ENCODE measurements around the gene FOXJ1. TPM values are rescaled to one million over a fixed set of nuclear protein-coding genes. Genes with fewer than 3 reads are reported as not detected.
A peak's percentile ranks its signal among the peaks of the same experiment; 100 is the strongest.

The FOXJ1 gene
- total RNA-seq, 8 experiments from 2014 or later: 0.41 to 83.2 (median 3.0) TPM

- H3K4me1 ChIP-seq (replicated peaks in 1 of 2): peaks cover 15 to 21% of the 10 kb centered on the region in 2 donors
- H3K27ac ChIP-seq: no peak overlapping the region
- no peak overlapping the region for H3K4me3 ChIP-seq
- no peak for ATAC-seq (replicated peaks in 6 of 8)
- 60 to 100% (median 83%) methylated on average over 1 to 8 of the region's 22 CpGs; no CpG with 5 or more reads in 3 of the 10 experiments for WGBS, 10 experiments
- in situ Hi-C loops (cut with MboI; ENCODE audit: low pct_unique_long_range_greater_than_20kb in 2 of 9, low sequenced_read_pairs in 9 of 9, unreplicated experiment in 9 of 9): no loop called here
These were observed 5.2 kb upstream of the FOXJ1 start for GRCh38 chr17:76146053-76146851.

GRCh38 chr17:76145231-76146052, 4.4 kb upstream of the FOXJ1 start:
- WGBS, 10 experiments: 33 to 100% (median 75%) methylated on average over 2 to 15 of the region's 25 CpGs; no CpG with 5 or more reads in 2 of the 10 experiments
- no peak overlapping the region for H3K4me3 ChIP-seq
- peaks cover 21 to 23% of the 10 kb centered on the region in 2 donors for H3K4me1 ChIP-seq (replicated peaks in 1 of 2)
- H3K27ac ChIP-seq: no peak overlapping the region
- ATAC-seq (replicated peaks in 6 of 8): no peak
- in situ Hi-C loops (cut with MboI; ENCODE audit: low pct_unique_long_range_greater_than_20kb in 2 of 9, low sequenced_read_pairs in 9 of 9, unreplicated experiment in 9 of 9): no loop called here

- no peak overlapping the region for H3K4me3 ChIP-seq
- 71 to 100% (median 92%) methylated on average over 1 to 4 of the region's 6 CpGs; no CpG with 5 or more reads in 6 of the 10 experiments for WGBS, 10 experiments
- H3K4me1 ChIP-seq (replicated peaks in 1 of 2): peaks cover 42 to 46% of the 10 kb centered on the region in 2 donors
- in situ Hi-C loops (cut with MboI; ENCODE audit: low pct_unique_long_range_greater_than_20kb in 2 of 9, low sequenced_read_pairs in 9 of 9, unreplicated experiment in 9 of 9): no loop called here
- no peak for ATAC-seq (replicated peaks in 6 of 8)
- no peak overlapping the region for H3K27ac ChIP-seq
These were observed 1.6 kb upstream of the FOXJ1 start for GRCh38 chr17:76142585-76143041.

DNA sequence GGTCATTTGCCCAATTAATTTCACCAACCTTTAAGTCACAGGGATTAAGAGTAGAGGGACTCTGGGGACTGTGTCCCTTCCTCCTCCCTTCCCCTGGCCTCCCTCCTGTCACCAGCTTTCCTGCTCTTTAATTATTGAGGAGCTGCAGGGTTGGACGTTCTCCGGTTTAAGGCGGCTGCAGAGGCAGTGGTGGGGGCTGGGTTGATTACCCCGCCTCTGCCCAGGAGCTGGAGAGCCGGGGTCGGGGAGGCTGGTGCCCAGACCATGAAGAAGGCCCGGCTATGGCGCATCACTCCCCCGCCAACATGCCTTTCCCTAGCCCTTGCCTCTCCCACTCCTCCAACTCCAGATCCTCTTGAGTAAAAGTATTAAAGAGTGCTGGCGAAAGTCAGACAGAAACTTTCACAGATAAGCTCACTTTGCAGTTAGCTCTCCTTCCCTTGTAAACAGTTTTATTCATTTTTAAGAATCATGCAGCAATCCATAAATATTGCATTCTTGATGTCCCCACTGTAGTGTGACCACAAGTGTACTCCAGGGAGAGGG, 1.1 kb upstream of the FOXJ1 start:
- Histone ChIP-seq H3K4me1 (replicated peaks in 1 of 2) (peaks cover 46 to 51% of the 10 kb centered on the region in 2 donors), H3K27ac (peak overlapping the region in 1 of 2 donors; percentile 72), H3K4me3 (peak overlapping the region in 1 of 5 donors; percentile 37)
- in situ Hi-C loops (cut with MboI; ENCODE audit: low pct_unique_long_range_greater_than_20kb in 2 of 9, low sequenced_read_pairs in 9 of 9, unreplicated experiment in 9 of 9): no loop called here
- 0 to 20% methylated on average over 2 of the region's 10 CpGs; no CpG with 5 or more reads in 8 of the 10 experiments for WGBS, 10 experiments
- ATAC-seq (replicated peaks in 6 of 8): peak in 3 of 8 experiments; percentile 3 to 11 (median 8)

DNA sequence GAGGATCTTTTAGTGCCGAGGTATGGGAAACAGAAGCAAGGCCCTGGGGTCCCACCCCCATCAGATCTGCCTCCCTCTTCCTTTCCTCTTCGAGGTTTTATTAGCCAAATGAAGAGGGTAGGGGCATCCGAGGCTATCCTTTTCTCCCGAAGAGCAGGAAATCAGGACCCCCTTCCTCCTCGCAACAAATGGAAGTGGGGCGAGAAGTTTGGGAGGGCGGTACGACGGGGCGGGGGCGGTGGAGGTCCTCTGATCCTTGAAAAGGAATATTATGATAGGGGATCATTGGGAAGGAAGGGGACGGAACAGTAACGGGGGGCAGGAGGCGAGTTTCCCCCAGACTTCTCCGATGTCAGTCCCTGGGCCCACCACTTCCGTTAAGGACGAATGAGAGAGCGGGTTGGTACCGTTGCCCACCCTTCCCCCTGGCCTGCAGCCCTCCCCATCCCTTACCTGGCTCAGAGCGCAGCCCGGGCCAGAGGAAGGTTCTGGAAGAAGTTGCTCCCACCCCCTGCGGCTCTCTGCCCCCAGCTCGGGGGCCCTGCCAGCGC, 309 bp downstream of the FOXJ1 start:
- peaks cover 52 to 61% of the 10 kb centered on the region in 2 donors for H3K4me1 ChIP-seq (replicated peaks in 1 of 2)
- ATAC-seq (replicated peaks in 6 of 8): peak in 3 of 8 experiments; percentile 0 to 26 (median 3)
- WGBS, 10 experiments: 12% methylated on average over 3 of the region's 24 CpGs; no CpG with 5 or more reads in 9 of the 10 experiments

DNA sequence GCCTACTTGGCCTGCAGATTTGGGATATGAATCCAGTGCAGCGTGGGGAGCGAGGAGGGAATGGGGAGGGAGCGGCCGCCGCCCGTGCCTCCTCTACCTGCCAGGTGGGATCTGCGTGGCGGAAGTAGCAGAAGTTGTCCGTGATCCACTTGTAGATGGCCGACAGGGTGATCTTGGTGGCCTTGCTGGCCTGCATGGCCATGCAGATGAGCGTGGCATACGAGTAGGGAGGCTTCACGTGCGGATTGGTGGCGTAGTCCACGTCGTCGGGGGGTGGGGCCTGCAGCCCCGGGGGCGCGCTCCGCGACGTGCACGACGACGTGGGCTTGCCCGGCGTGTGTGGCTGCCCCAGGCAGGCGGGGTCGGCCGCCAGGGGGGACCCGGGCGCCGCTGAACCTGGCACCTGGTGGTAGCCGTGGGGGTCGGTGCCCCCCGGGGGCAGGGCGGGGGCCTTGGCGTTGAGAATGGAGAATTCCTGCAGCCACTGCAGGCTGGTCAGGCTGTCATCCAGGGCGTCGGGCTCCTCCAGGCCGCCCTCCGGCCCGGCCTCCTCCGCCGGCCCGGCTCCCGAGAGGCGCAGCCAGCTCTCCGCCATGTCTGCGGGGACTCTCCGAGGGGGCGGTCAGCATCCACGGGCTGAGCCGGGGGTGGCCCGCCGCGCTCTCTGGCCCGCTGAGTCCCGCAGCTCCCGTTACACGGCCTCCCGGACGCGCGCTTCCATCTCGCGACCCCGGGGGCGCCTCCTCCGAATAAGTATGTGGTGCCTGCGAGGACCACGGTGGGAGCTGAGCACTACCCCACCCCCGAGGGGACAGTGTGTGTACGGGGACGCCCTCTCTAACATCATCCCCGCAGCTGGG, 1.0 kb downstream of the FOXJ1 start:
- 13 to 30% (median 17%) methylated on average over 5 to 10 of the region's 78 CpGs; no CpG with 5 or more reads in 6 of the 10 experiments for WGBS, 10 experiments
- Histone ChIP-seq H3K4me1 (replicated peaks in 1 of 2) (peaks cover 57 to 68% of the 10 kb centered on the region in 2 donors), H3K27ac (peak overlapping the region in 1 of 2 donors; percentile 77), H3K4me3 (peak overlapping the region in 3 of 5 donors; percentile 34 to 37 (median 37))
- in situ Hi-C loops (cut with MboI; ENCODE audit: low pct_unique_long_range_greater_than_20kb in 2 of 9, low sequenced_read_pairs in 9 of 9, unreplicated experiment in 9 of 9): no loop called here
- ATAC-seq (replicated peaks in 6 of 8): peak in 3 of 8 experiments; percentile 0 to 8 (median 5)

More for the DNA sequence above, 309 bp downstream of the FOXJ1 start:
- H3K27ac ChIP-seq: peak overlapping the region in 1 of 2 donors; percentile 77
- H3K4me3 ChIP-seq: peak overlapping the region; percentile 17 to 37 (median 34)
- in situ Hi-C loops (cut with MboI; ENCODE audit: low pct_unique_long_range_greater_than_20kb in 2 of 9, low sequenced_read_pairs in 9 of 9, unreplicated experiment in 9 of 9): no loop called here

DNA sequence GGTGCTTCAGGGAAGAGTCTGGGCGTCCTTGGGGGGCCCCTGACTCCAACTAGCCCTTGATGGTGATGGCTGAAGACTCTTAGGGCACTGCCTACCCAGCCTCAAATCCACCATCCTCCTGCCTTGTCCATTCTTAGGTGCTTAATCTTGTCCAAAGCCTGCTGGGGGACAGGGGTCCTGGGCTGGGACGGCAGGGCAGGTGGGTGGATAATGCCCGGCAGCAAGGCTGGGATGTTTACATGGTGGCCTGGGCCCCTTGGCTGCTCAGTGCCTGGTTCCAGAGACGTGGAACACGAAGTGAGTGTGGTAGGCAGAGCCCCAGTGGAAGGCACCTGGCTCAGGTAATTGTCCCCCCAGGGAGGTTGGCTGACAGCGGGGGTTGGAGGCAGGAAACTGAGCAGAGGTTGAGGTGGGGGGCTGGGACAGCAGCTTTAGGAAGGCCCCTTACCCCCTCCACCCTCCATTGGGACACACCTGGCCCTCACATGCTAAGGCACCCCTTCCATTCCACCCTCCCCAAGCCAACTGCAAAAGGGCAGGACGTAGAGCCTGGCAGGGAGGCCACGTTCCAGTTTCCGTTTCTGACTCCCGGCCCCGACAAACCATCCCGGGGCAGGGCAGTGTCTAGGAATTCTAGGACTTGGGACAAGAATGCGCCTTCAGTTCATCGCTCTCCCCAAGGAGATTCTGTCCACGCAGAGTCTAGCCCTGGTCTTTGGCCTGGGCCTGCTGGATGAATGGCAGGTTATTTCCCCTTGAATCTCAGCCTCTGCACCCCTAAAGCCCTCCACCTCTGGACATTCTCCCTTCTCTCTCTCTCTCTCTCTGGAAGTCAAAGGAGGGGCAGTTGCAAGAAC, 1.9 kb downstream of the FOXJ1 start:
- Histone ChIP-seq H3K4me3 (peak overlapping the region in 3 of 5 donors; percentile 34 to 37 (median 37)), H3K4me1 (replicated peaks in 1 of 2) (peaks cover 61 to 71% of the 10 kb centered on the region in 2 donors), H3K27ac (peak overlapping the region; percentile 26 to 77)
- in situ Hi-C loops (cut with MboI; ENCODE audit: low pct_unique_long_range_greater_than_20kb in 2 of 9, low sequenced_read_pairs in 9 of 9, unreplicated experiment in 9 of 9): no loop called here
- WGBS, 10 experiments: 17 to 96% (median 63%) methylated on average over 1 to 6 of the region's 15 CpGs; no CpG with 5 or more reads in 3 of the 10 experiments
- no peak for ATAC-seq (replicated peaks in 6 of 8)

DNA sequence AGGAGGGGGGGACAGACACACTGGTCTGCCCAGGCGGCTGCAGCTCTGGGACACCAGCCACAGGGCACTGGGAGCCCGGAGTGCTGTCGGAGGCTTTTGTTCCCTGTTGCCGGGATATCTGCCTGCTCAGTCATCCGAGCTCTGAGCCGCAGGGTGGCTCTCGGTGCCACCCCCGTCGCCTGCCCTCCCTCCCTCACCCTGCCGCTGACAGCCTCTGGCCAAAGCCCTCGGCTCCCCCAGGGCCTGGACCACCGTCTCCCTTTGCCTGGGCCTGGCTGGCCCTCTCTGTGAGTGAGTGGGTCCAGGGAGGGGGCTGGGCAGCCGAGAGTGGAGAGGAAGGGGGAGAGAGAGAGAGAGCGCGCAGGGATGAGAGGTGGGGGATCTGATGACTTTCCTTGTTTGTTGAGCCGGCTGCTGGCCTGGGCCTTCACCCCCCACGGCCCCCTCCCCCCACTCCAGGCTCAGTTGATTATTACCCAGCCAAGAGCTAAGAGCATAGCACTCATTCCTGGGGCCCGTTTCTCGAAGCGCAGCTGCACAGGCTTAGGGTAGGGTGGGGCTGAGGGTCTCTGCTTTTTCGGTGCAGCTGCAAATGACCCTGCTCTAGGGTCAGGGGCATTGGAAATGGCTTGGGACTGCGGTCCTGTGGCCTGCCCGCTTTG, 2.7 kb downstream of the FOXJ1 start:
- peaks cover 59 to 67% of the 10 kb centered on the region in 2 donors for H3K4me1 ChIP-seq (replicated peaks in 1 of 2)
- in situ Hi-C loops (cut with MboI; ENCODE audit: low pct_unique_long_range_greater_than_20kb in 2 of 9, low sequenced_read_pairs in 9 of 9, unreplicated experiment in 9 of 9): no loop called here
- peak overlapping the region in 3 of 5 donors; percentile 20 to 37 (median 34) for H3K4me3 ChIP-seq

DNA sequence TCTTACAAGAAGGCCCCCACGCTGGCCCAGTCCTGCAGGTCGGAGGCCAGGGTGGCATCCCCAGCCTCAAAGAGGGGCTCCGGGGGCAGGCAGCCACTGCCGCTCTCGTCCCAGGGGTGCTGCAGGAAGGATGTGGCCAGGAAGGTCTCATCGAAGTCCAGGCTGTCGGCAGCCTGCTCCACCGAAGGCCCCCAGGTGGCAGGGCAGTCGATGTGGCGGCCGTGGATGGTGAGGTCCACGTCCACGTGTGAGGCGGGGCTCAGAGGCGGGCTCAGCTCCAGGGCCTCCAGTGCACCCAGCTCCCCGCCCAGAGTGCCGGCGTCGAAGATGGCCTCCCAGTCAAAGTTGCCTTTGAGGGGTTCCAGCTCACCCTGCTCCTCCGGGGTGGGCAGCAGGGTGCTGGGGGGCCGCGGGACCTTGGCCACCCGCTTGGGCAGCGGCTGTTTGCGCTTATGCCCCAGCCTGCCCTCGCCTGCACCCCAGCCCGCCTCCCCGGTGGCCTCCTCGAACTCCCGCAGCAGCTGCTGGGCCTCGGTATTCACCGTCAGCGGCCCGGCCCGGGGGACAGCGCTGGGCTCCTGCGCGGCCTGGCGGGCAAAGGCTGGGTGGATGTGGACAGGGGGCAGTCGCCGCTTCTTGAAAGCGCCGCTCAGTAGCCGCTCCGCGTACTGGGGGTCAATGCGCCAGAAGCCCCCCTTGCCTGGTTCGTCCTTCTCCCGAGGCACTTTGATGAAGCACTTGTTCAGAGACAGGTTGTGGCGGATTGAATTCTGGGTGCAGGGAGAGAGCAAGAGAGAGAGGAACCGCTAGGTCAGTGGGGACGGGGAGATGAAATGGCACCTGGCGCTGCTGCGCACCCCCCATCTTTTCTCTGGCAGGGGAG, 3.5 kb downstream of the FOXJ1 start:
- peak in 5 of 8 experiments; percentile 1 to 10 (median 6) for ATAC-seq (replicated peaks in 6 of 8)
- 23 to 87% (median 76%) methylated on average over 2 to 12 of the region's 54 CpGs; no CpG with 5 or more reads in 6 of the 10 experiments for WGBS, 10 experiments
- Histone ChIP-seq H3K4me3 (peak overlapping the region in 1 of 5 donors; percentile 20), H3K27ac (peak overlapping the region; percentile 26 to 77), H3K4me1 (replicated peaks in 1 of 2) (peaks cover 60 to 69% of the 10 kb centered on the region in 2 donors)
- in situ Hi-C loops (cut with MboI; ENCODE audit: low pct_unique_long_range_greater_than_20kb in 2 of 9, low sequenced_read_pairs in 9 of 9, unreplicated experiment in 9 of 9): no loop called here

More for the DNA sequence above, 2.7 kb downstream of the FOXJ1 start:
- H3K27ac ChIP-seq: peak overlapping the region; percentile 26 to 77
- ATAC-seq (replicated peaks in 6 of 8): peak in 5 of 8 experiments; percentile 72 to 78 (median 75)
- WGBS, 10 experiments: 43 to 70% methylated on average over 2 to 3 of the region's 23 CpGs; no CpG with 5 or more reads in 8 of the 10 experiments

DNA sequence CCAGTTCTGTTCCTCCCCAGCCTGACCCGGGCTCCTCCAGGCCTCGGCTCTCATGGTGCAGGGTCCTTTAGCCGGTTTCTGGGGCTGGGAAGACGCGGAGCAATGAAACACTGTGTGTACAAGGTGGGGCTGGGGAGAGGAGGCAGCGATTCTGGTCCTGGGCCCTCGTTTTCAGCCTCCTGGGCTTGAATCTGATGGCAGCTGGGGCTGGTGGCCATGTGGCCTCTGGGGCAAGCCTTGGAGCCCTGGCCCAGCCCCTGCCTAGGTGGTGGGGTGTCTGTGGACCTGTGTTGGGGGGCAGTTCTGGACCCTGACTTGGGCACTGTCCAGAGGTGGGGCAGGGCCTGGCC, 4.1 kb downstream of the FOXJ1 start:
- WGBS, 10 experiments: 65% methylated on average over 6 of the region's 7 CpGs; no CpG with 5 or more reads in 9 of the 10 experiments

More for the DNA sequence above, 4.1 kb downstream of the FOXJ1 start:
- in situ Hi-C loops (cut with MboI; ENCODE audit: low pct_unique_long_range_greater_than_20kb in 2 of 9, low sequenced_read_pairs in 9 of 9, unreplicated experiment in 9 of 9): no loop called here
- no peak for ATAC-seq (replicated peaks in 6 of 8)
- H3K4me1 ChIP-seq (replicated peaks in 1 of 2): peaks cover 60 to 69% of the 10 kb centered on the region in 2 donors
- peak overlapping the region in 1 of 2 donors; percentile 77 for H3K27ac ChIP-seq
- no peak overlapping the region for H3K4me3 ChIP-seq
